GM18505 (cell line): ENCODE data around the gene DMGDH.

Experiments
- ATAC-seq: cut with Tn5 transposase; IDR thresholded peaks from one replicate; pipeline ENCODE4 v1.9.1; 2021; ENCODE audit not compliant: unreplicated experiment
- POLR2A ChIP-seq: IDR thresholded peaks from 4 replicates; pipeline ENCODE4 v1.6.1; 2011; ENCODE audit warnings: borderline replicate concordance; ENCODE audit not compliant: insufficient read depth, insufficient read length; ENCODE audit errors: extremely low read depth

The DMGDH gene

DNA sequence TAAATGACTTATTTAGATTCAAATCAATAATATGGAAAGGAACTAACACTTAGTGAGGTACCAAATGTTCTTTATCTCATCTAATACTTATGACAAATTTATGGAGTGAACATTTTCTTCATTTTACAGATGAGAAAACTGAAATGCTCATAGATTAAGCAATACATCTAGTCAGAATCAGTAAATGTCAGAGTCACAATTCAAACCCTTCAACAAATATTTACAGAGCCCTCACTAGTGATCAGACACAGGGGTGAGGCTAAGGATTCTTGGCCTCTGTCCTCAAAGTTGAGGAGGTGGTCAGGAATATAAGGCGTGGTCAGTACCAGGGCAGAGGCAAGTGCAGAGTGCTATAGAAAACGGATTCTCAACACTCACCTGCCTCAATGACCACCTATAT lies 54.8 kb downstream of the DMGDH start:
- no peak for TF ChIP-seq POLR2A

DNA sequence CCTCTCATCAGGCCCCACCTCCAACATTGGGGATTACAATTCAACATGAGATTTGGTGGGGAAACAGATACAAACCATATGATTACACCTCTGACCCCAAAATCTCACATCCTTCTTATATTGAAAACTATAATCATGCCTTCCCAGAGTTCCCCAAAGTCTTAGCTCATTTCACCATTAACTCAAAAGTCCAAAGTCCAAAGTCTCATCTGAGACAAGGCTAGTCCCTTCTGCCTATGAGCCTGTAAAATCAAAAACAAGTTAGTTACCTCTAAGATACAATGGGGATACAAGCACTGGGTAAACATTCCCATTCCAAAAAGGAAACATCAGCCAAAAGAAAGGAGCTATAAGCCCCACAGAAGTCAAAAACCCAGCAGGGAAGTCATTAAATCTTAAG lies 57.6 kb downstream of the DMGDH start:
- ATAC-seq = no peak
- no peak for TF ChIP-seq POLR2A

More for the DNA sequence above, 54.8 kb downstream of the DMGDH start:
- no peak for ATAC-seq

DNA sequence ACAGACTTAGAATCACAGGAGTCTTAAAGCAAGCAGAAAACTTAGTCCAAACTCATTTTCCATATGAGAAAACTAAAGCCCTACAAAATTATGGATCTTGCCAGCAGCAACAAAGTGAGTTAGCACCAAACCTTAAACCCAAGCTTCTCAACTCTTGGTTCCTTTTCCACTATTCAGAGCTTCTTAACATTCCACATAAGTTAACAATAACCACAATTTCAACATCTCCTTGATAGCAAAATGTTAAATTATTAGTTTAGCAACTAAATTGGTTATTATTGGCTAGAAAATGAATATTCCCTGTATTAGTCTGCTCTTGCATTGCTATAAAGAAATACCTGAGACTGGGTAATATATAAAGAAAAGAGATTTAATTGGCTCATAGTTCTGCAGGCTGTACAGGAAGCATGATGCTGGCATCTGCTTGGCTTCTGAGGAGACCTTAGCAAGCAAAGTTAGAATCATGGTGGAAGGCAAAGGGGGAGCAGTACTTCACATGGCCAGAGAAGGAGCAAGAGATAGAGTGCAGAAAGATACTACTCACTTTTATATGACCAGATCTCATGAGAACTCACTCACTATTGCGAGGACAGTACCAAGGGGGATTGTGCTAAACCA lies 58.1 kb downstream of the DMGDH start:
- ATAC-seq = no peak
- TF ChIP-seq POLR2A = no peak

DNA sequence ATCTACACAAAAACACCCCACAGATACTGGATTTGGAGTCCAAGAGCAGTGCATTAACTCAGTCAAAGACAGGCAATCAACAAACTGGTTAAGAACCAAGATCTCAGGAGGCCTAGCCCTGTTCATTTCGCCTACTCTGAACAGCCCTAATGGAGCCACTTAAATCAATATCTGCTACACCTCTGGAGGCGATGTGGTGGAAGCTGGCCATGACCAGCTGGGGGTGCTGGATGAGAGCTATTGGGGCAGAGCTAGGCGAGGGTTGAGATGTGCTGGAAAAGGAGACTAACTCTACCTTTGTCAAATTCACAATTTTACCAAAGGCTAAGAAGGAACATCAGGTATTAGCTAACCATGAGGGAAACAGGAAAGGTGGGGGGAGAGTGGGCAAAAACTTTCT lies 61.1 kb downstream of the DMGDH start:
- no peak for TF ChIP-seq POLR2A
- no peak for ATAC-seq

DNA sequence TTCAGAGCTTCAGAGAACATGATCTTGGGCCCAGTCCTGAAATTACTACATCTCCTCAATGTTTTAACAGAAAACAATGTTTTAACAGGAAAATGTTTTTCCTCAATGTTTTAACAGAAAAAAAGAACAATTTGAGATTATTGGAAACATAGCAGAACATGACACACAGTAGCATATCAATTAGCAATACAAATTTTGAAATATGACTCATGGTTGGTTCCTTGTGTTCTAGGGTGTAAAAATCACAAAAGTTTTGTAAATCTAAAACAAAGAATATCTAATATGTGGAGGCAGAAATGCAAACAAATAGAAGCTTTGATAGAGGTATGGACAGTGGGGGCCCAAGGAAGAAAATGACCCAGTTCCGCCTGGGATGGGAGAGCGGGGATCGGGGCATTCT lies 61.6 kb downstream of the DMGDH start:
- TF ChIP-seq POLR2A = no peak
- no peak for ATAC-seq

DNA sequence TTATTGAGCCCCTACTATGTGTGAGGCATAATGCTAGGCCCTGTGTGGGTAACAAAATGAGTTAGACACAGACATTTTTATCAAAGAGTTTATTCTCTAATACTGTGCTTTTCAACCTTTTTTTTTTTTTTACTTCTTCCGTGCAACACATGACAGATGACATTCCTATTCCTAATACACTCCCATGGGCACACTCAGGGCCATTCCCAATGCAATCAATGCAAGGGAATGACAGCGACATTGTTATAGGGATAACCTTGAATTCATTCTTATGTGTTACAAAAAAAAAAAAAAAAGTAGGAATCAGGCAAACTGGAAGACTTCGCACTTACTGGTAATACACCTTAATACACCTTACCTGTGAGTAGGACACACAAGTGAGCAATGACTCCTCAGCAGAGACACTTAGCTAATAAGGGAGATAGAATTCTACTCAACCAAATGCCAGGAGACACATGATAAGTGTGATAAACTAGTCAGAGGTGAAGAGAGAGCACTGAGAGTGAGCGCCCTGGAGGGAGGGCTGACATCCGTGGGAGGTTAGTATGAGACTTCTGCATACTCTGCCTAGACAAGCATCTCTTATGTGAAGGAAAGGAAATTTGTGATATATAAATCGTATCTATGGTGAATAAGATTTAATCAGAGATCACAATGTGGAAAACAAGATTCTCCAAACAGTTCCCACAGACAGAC lies 63.4 kb downstream of the DMGDH start:
- ATAC-seq = no peak
- TF ChIP-seq POLR2A = no peak

DNA sequence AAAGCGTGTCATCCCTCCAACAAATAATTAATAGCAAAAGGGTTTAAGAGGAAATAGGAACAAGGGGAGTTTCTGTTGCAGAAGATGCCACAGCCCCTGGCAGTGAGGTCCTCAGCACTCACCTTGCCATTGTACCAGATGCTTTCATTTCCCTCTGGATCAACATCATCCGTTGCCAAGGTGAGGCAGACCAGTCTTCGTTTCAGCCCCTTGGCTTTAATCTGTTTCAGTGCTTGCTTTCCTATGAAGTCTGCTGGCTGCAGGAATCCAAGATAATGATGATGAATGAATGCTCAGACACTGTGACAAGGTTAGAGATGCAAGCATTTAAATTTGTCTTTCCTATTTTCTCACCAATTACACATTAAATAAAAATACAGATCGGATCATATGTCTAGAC lies 64.3 kb downstream of the DMGDH start:
- no peak for ATAC-seq
- no peak for TF ChIP-seq POLR2A

DNA sequence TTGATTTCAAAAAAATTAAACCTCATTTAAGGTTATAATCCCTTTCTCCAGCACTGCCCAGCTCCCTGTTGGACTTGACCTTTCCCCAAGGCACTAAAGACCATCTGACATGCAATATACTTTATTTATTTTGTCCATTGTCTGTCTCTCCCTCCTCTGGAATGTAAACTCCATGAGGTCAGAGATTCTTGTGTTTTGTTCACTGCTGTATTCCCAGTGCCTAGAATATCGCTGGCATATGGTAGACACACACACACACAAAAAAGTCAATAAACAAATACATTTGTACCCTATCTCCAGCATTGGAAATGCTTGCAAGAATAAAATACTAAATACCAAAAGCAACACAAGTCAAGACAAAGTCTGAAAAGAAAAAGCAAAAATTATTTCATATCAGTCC lies 67.1 kb downstream of the DMGDH start:
- no peak for TF ChIP-seq POLR2A
- ATAC-seq = no peak

DNA sequence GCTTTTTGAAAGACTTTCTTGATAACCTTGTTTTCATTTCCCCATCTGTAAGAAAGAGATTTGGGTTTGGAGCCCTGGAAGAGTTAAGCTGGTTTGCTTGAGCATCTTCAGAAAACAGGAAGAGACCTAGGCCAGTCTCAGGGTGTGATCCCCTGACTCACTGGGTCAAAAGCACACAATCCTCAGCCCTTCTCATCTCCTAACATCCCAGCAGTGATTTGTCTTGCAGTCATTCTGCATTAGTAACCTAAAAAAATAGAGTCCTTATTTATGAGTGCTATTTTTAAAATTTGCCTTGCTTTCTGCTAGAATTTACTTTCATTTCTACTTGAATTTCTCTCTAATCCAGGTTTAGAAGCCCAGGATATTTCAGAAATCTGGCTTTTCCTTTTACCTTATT lies 68.0 kb downstream of the DMGDH start:
- ATAC-seq = no peak
- TF ChIP-seq POLR2A = no peak

DNA sequence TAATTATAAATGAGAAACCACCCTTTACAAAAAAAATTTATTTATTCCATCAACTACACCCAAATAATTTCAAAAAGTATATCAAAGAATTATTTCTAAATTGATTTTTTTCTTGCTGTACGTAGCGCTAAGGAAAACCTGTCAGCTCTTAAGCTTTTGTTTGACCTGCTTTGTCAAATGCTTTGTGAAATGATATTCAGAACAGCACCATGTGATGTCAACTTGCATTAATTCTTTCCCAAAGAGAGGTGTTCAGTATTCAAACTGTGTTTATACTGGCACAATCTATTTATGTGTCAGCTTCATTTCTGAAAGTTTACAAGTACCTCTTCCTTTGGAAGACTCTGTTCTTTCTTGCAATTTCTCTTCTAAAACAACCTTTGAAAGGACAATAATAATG lies 72.4 kb downstream of the DMGDH start:
- no peak for ATAC-seq
- TF ChIP-seq POLR2A = no peak

DNA sequence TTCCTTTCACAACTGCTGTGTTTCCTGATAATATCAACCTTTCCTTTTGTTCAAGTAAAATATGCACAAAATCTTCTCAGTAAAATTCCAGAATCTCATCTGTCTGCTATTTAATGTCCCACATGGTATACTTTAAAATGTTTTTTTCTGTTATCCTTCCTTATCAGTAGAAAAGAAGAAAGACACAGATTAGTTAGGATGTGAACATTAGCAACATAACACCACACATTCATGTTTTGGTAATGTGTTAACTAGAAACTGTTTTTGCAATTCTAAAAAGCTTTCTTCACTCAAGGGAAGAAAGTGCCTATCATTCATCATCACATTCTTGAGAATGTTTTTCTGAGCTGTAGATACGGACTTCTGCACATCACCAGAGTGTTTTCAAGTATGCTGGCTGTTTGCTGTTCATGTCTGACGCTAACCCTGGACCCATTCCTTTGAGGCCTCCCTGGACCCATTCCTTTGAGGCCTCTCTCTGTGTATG lies 73.9 kb downstream of the DMGDH start:
- no peak for TF ChIP-seq POLR2A

DNA sequence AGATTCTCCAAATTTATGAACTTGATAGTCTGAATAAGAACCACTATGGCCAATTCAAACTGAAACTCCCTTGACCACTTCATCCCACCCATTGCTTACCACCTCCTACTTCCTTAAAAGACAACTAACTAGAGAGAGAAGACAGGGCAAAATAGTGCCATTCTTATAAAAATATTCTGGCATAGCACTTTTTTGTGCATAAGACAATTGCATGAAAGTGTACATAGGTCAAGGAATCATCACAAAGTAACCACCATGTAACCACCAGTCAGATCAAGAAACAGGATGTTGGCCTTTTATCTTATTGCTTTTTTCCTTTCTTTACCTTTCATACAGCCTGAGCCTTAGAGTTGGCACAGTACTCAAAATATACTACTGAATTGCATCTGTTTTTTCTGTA lies 76.3 kb downstream of the DMGDH start:
- no peak for ATAC-seq
- TF ChIP-seq POLR2A = no peak

More for the DNA sequence above, 73.9 kb downstream of the DMGDH start:
- ATAC-seq = no peak

DNA sequence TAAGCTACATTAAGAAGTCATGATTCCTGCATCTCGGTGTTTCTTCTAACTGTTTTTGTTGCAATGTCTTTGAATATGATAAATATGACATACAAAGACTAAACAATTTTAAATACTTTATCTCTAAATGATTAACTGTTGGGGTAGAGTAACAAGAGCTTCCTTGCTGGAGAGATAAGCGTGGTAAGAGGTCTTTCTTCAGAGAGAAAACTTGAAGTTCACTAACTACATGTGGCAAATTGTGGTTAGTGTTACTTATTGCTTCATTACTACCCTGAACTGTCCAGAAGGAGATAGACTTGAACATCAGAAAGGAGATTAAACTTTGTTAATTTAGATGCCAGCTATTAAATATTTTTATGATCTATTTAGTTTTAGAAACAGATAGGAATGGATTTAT lies 77.3 kb downstream of the DMGDH start:
- ATAC-seq = no peak
- no peak for TF ChIP-seq POLR2A

DNA sequence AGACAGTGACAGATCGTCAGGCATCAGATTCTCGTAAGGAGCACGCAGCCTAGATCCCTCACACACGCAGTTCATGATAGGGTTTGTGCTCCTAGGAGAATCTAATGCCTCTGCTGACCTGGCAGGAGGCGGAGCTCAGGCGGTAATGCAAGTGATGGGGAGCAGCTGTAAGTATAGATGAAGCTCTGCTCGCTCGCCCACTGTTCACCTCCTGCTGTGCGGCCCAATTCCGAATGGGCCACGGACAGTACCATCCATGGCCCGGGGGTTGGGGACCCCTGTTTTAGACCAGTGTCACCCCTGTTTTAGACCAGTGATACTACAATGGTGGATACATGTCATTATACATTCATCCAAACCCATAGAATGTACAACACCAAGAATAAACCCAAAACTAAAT lies 80.4 kb downstream of the DMGDH start:
- ATAC-seq = no peak
- no peak for TF ChIP-seq POLR2A
